PC-3 (cell line): Measurements from ENCODE around the gene CDK14.

Experiments
- CTCF ChIP-seq: fragments of 300-600 bp; sonication (generic); conservative IDR thresholded peaks from 2 replicates; pipeline ENCODE4 v1.5.1; 2017; ENCODE audit warnings: antibody characterized with exemption, low read depth, mild to moderate bottlenecking, low read length
- EZH2 ChIP-seq: fragments of 300-600 bp; sonication (generic); IDR thresholded peaks from one replicate; pipeline ENCODE4 v1.6.1; 2017; ENCODE audit warnings: antibody characterized with exemption, mild to moderate bottlenecking, low read length; ENCODE audit not compliant: unreplicated experiment
- EZH2phosphoT487 ChIP-seq: fragments of 300-600 bp; sonication (generic); IDR thresholded peaks from 2 replicates; pipeline ENCODE4 v1.6.1; 2018; ENCODE audit warnings: mild to moderate bottlenecking, antibody characterized with exemption, low read length, borderline replicate concordance

- TF ChIP-seq CTCF, result peak; percentile 69
- TF ChIP-seq EZH2phosphoT487, result no peak
- TF ChIP-seq EZH2, result no peak
Observed at GRCh38 chr7:91082852-91083495, 486.9 kb downstream of the CDK14 start.
